GM23338 (cell line): ENCODE measurements around the gene NTMT1. TPM values are rescaled to one million over a fixed set of nuclear protein-coding genes. Genes with fewer than 3 reads are reported as not detected.

Source experiments
- ATAC-seq: fragments of 200-7000 bp; cut with Tn5 transposase; 3 replicates; pipeline ENCODE4 v1.9.1; 2020
- DNase-seq: peaks from one replicate; pipeline ENCODE4 v3.0.0-alpha.2; 2015; ENCODE audit warnings: low spot score
- H2AFZ ChIP-seq: fragments of 200-600 bp; sonication (generic); 2 replicates; pipeline ENCODE4 v1.8.0; 2016; ENCODE audit warnings: antibody characterized with exemption, mild to moderate bottlenecking, moderate library complexity
- H3F3A ChIP-seq: fragments of 200-600 bp; sonication (generic); replicated peaks from 2 replicates; pipeline ENCODE4 v1.8.0; 2017; ENCODE audit warnings: antibody characterized with exemption, mixed run types, low read depth
- H3K27ac ChIP-seq: fragments of 200-600 bp; sonication (generic); 2 replicates; pipeline ENCODE4 v1.6.1; 2016; ENCODE audit warnings: low read depth
- H3K27me3 ChIP-seq: fragments of 200-600 bp; sonication (generic); 2 replicates; pipeline ENCODE4 v1.8.0; 2016; ENCODE audit warnings: mild to moderate bottlenecking, mixed run types, moderate library complexity; ENCODE audit not compliant: insufficient read depth
- H3K36me3 ChIP-seq: fragments of 200-600 bp; sonication (generic); 2 replicates; pipeline ENCODE4 v1.8.0; 2016; ENCODE audit warnings: mild to moderate bottlenecking; ENCODE audit not compliant: insufficient read depth
- H3K4me1 ChIP-seq: fragments of 200-600 bp; sonication (generic); 2 replicates; pipeline ENCODE4 v1.8.0; 2016; ENCODE audit warnings: mild to moderate bottlenecking, moderate library complexity; ENCODE audit not compliant: insufficient read depth
- H3K4me2 ChIP-seq: fragments of 200-600 bp; sonication (generic); 2 replicates; pipeline ENCODE4 v1.7.1; 2017; ENCODE audit warnings: mixed run types
- H3K4me3 ChIP-seq: fragments of 200-600 bp; sonication (generic); 2 replicates; pipeline ENCODE4 v1.6.1; 2016; ENCODE audit warnings: mixed run types
- H3K79me2 ChIP-seq: fragments of 200-600 bp; sonication (generic); replicated peaks from 2 replicates; pipeline ENCODE4 v1.8.0; 2017; ENCODE audit warnings: mild to moderate bottlenecking; ENCODE audit not compliant: insufficient read depth
- H3K9me2 ChIP-seq: fragments of 200-600 bp; sonication (generic); 2 replicates; pipeline ENCODE4 v1.8.0; 2017; ENCODE audit not compliant: insufficient read depth
- H4K20me1 ChIP-seq: fragments of 200-600 bp; sonication (generic); replicated peaks from 2 replicates; pipeline ENCODE4 v1.8.0; 2017; ENCODE audit warnings: mild to moderate bottlenecking; ENCODE audit not compliant: insufficient read depth
- H3K27ac Mint-ChIP-seq: 2 replicates; pipeline ENCODE4 v1.8.0; 2020; ENCODE audit warnings: inconsistent platforms, mild to moderate bottlenecking, moderate library complexity, mixed read lengths
- H3K27me3 Mint-ChIP-seq: 3 replicates; pipeline ENCODE4 v1.8.0; 2022; ENCODE audit warnings: low read depth, mild to moderate bottlenecking, moderate library complexity, mixed read lengths, inconsistent platforms; ENCODE audit not compliant: insufficient read depth, poor library complexity
- H3K36me3 Mint-ChIP-seq: 3 replicates; pipeline ENCODE4 v1.8.0; 2021; ENCODE audit warnings: low read depth, mild to moderate bottlenecking, inconsistent platforms, moderate library complexity, mixed read lengths
- H3K4me1 Mint-ChIP-seq: 3 replicates; pipeline ENCODE4 v1.8.0; 2020; ENCODE audit warnings: mild to moderate bottlenecking, inconsistent platforms, mixed read lengths
- H3K4me3 Mint-ChIP-seq: 3 replicates; pipeline ENCODE4 v1.8.0; 2021; ENCODE audit warnings: moderate library complexity, mild to moderate bottlenecking, inconsistent platforms, mixed read lengths
- H3K9me3 Mint-ChIP-seq: 3 replicates; pipeline ENCODE4 v1.8.0; 2020; ENCODE audit warnings: moderate library complexity, mild to moderate bottlenecking, inconsistent platforms, mixed read lengths
- CREB1 ChIP-seq: fragments of 250-450 bp; sonication (Bioruptor Pico); IDR thresholded peaks from 2 replicates; pipeline ENCODE4 v1.5.0; 2020; ENCODE audit warnings: low read depth, mild to moderate bottlenecking, moderate library complexity
- EZH2 ChIP-seq: fragments of 200-600 bp; sonication (generic); IDR thresholded peaks from one replicate; pipeline ENCODE4 v1.8.0; 2017; ENCODE audit warnings: antibody characterized with exemption, mild to moderate bottlenecking, low read depth; ENCODE audit not compliant: unreplicated experiment
- EZH2phosphoT487 ChIP-seq: fragments of 200-600 bp; sonication (generic); IDR thresholded peaks from one replicate; pipeline ENCODE4 v1.8.1; 2018; ENCODE audit warnings: antibody characterized with exemption; ENCODE audit not compliant: unreplicated experiment
- JUNB ChIP-seq: IDR thresholded peaks from one replicate; pipeline ENCODE4 v1.6.1; 2016; ENCODE audit warnings: antibody characterized with exemption; ENCODE audit not compliant: unreplicated experiment
- NANOG ChIP-seq: IDR thresholded peaks from 2 replicates; pipeline ENCODE4 v1.6.1; 2016; ENCODE audit warnings: antibody characterized with exemption, borderline replicate concordance
- POLR2AphosphoS5 ChIP-seq: IDR thresholded peaks from 2 replicates; pipeline ENCODE4 v1.6.1; 2016; ENCODE audit warnings: antibody characterized with exemption, low read depth
- STAT1 ChIP-seq: IDR thresholded peaks from one replicate; pipeline ENCODE4 v1.6.1; 2016; ENCODE audit warnings: antibody characterized with exemption; ENCODE audit not compliant: unreplicated experiment
- ZNF114 ChIP-seq: fragments of 250-450 bp; sonication (Bioruptor Pico); IDR thresholded peaks from 2 replicates; pipeline ENCODE4 v1.5.0; 2020; ENCODE audit warnings: mild to moderate bottlenecking, moderate library complexity
- ZNF331 ChIP-seq: fragments of 250-450 bp; sonication (Bioruptor Pico); IDR thresholded peaks from 2 replicates; pipeline ENCODE4 v1.5.0; 2020; ENCODE audit warnings: low read depth, mild to moderate bottlenecking, moderate library complexity
- polyA plus RNA-seq: library from polyadenylated mRNA; unstranded; fragments of >200 nt; fragmentation: Nextera tagmentation; extraction: Ambion mirVana; gene quantifications from 2 replicates; pipeline ENCODE4 v1.2.1, GENCODE V29; 2016
- total RNA-seq: library from RNA; depleted of rRNA; stranded (reverse); fragments of >200 nt; shearing (Covaris generic); gene quantifications from 2 replicates; pipeline ENCODE4 v1.2.3, GENCODE V29; 2014
- TF ChIP-seq, protein P1 (sequence below): IDR thresholded peaks from one replicate; pipeline ENCODE4 v1.6.1; 2018; ENCODE audit warnings: antibody characterized with exemption; ENCODE audit not compliant: unreplicated experiment
- TF ChIP-seq, protein P2 (sequence below): fragments of 250-450 bp; sonication (Bioruptor Pico); IDR thresholded peaks from 2 replicates; pipeline ENCODE4 v1.5.0; 2020; ENCODE audit warnings: mild to moderate bottlenecking, moderate library complexity
- TF ChIP-seq, protein P3 (sequence below), 2 experiments: fragments of 200-600 bp in 1 of 2; sonication (generic) in 1 of 2; conservative IDR thresholded peaks; 2 replicates each; pipeline versions ENCODE4 v1.5.1 to v1.6.1; 2016 to 2017; ENCODE audit warnings: antibody characterized with exemption in 2 of 2, low read depth in 2 of 2, mild to moderate bottlenecking in 2 of 2, moderate library complexity in 1 of 2
- TF ChIP-seq, protein P4 (sequence below): IDR thresholded peaks from 2 replicates; pipeline ENCODE4 v1.6.1; 2016; ENCODE audit warnings: antibody characterized with exemption

The NTMT1 gene
- total and polyA plus RNA-seq, 2 experiments from 2014 or later = 59.4 to 108 TPM

DNA sequence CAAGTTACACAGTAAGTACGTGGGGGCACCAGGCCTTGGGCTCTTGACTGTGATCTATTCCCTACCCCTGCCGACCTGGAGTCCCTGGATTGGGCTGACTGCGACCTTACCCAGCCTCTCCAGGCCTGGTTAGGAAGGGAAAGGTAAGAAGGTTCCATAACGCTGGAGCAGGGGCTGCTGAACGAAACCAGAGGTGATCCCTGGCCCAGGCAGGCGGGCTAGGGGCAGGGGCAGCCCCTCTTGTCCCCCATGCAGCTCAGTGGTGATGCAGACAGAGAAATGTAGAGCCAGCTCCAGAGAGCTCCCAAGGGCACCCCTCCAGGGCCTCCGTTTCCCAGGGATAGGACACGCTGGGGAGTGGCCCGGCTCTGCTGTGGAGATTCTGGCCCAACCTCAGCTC, 53.6 kb downstream of the NTMT1 start:
- Histone ChIP-seq H3K79me2 (no peaks in the 10 kb centered on the region), H3K9me2 (no peaks in the 10 kb centered on the region), H4K20me1 (no peaks in the 10 kb centered on the region), H3K4me1 (no peaks in the 10 kb centered on the region; the same call in 1 of the 2 replicates), H3K4me3 (no peak overlapping the region), H3K36me3 (no peaks in the 10 kb centered on the region), H2AFZ (no peak overlapping the region), H3K27ac (no peak overlapping the region), H3K27me3 (no peaks in the 10 kb centered on the region), H3K4me2 (no peak overlapping the region), H3F3A (no peaks in the 10 kb centered on the region)
- DNase-seq = no peak
- no peak for TF ChIP-seq POLR2AphosphoS5
- TF ChIP-seq, protein P1, sequence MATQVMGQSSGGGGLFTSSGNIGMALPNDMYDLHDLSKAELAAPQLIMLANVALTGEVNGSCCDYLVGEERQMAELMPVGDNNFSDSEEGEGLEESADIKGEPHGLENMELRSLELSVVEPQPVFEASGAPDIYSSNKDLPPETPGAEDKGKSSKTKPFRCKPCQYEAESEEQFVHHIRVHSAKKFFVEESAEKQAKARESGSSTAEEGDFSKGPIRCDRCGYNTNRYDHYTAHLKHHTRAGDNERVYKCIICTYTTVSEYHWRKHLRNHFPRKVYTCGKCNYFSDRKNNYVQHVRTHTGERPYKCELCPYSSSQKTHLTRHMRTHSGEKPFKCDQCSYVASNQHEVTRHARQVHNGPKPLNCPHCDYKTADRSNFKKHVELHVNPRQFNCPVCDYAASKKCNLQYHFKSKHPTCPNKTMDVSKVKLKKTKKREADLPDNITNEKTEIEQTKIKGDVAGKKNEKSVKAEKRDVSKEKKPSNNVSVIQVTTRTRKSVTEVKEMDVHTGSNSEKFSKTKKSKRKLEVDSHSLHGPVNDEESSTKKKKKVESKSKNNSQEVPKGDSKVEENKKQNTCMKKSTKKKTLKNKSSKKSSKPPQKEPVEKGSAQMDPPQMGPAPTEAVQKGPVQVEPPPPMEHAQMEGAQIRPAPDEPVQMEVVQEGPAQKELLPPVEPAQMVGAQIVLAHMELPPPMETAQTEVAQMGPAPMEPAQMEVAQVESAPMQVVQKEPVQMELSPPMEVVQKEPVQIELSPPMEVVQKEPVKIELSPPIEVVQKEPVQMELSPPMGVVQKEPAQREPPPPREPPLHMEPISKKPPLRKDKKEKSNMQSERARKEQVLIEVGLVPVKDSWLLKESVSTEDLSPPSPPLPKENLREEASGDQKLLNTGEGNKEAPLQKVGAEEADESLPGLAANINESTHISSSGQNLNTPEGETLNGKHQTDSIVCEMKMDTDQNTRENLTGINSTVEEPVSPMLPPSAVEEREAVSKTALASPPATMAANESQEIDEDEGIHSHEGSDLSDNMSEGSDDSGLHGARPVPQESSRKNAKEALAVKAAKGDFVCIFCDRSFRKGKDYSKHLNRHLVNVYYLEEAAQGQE = no peak
- no peak for TF ChIP-seq STAT1
- TF ChIP-seq ZNF331 = no peak
- no peak for TF ChIP-seq EZH2
- no peak for TF ChIP-seq ZNF114 (CRISPR knock-in tag)
- TF ChIP-seq, protein P2, sequence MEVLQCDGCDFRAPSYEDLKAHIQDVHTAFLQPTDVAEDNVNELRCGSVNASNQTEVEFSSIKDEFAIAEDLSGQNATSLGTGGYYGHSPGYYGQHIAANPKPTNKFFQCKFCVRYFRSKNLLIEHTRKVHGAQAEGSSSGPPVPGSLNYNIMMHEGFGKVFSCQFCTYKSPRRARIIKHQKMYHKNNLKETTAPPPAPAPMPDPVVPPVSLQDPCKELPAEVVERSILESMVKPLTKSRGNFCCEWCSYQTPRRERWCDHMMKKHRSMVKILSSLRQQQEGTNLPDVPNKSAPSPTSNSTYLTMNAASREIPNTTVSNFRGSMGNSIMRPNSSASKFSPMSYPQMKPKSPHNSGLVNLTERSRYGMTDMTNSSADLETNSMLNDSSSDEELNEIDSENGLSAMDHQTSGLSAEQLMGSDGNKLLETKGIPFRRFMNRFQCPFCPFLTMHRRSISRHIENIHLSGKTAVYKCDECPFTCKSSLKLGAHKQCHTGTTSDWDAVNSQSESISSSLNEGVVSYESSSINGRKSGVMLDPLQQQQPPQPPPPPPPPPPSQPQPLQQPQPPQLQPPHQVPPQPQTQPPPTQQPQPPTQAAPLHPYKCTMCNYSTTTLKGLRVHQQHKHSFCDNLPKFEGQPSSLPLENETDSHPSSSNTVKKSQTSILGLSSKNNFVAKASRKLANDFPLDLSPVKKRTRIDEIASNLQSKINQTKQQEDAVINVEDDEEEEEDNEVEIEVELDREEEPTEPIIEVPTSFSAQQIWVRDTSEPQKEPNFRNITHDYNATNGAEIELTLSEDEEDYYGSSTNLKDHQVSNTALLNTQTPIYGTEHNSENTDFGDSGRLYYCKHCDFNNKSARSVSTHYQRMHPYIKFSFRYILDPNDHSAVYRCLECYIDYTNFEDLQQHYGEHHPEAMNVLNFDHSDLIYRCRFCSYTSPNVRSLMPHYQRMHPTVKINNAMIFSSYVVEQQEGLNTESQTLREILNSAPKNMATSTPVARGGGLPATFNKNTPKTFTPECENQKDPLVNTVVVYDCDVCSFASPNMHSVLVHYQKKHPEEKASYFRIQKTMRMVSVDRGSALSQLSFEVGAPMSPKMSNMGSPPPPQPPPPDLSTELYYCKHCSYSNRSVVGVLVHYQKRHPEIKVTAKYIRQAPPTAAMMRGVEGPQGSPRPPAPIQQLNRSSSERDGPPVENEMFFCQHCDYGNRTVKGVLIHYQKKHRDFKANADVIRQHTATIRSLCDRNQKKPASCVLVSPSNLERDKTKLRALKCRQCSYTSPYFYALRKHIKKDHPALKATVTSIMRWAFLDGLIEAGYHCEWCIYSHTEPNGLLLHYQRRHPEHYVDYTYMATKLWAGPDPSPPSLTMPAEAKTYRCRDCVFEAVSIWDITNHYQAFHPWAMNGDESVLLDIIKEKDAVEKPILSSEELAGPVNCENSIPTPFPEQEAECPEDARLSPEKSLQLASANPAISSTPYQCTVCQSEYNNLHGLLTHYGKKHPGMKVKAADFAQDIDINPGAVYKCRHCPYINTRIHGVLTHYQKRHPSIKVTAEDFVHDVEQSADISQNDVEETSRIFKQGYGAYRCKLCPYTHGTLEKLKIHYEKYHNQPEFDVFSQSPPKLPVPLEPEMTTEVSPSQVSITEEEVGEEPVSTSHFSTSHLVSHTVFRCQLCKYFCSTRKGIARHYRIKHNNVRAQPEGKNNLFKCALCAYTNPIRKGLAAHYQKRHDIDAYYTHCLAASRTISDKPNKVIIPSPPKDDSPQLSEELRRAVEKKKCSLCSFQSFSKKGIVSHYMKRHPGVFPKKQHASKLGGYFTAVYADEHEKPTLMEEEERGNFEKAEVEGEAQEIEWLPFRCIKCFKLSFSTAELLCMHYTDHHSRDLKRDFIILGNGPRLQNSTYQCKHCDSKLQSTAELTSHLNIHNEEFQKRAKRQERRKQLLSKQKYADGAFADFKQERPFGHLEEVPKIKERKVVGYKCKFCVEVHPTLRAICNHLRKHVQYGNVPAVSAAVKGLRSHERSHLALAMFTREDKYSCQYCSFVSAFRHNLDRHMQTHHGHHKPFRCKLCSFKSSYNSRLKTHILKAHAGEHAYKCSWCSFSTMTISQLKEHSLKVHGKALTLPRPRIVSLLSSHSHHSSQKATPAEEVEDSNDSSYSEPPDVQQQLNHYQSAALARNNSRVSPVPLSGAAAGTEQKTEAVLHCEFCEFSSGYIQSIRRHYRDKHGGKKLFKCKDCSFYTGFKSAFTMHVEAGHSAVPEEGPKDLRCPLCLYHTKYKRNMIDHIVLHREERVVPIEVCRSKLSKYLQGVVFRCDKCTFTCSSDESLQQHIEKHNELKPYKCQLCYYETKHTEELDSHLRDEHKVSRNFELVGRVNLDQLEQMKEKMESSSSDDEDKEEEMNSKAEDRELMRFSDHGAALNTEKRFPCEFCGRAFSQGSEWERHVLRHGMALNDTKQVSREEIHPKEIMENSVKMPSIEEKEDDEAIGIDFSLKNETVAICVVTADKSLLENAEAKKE (CRISPR knock-in tag) = no peak
- TF ChIP-seq, protein P3, sequence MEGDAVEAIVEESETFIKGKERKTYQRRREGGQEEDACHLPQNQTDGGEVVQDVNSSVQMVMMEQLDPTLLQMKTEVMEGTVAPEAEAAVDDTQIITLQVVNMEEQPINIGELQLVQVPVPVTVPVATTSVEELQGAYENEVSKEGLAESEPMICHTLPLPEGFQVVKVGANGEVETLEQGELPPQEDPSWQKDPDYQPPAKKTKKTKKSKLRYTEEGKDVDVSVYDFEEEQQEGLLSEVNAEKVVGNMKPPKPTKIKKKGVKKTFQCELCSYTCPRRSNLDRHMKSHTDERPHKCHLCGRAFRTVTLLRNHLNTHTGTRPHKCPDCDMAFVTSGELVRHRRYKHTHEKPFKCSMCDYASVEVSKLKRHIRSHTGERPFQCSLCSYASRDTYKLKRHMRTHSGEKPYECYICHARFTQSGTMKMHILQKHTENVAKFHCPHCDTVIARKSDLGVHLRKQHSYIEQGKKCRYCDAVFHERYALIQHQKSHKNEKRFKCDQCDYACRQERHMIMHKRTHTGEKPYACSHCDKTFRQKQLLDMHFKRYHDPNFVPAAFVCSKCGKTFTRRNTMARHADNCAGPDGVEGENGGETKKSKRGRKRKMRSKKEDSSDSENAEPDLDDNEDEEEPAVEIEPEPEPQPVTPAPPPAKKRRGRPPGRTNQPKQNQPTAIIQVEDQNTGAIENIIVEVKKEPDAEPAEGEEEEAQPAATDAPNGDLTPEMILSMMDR (conservative IDR thresholded peaks at IDR 0.05; ENCODE audit: low read depth in 2 of 2) = no peak
- TF ChIP-seq, protein P4, sequence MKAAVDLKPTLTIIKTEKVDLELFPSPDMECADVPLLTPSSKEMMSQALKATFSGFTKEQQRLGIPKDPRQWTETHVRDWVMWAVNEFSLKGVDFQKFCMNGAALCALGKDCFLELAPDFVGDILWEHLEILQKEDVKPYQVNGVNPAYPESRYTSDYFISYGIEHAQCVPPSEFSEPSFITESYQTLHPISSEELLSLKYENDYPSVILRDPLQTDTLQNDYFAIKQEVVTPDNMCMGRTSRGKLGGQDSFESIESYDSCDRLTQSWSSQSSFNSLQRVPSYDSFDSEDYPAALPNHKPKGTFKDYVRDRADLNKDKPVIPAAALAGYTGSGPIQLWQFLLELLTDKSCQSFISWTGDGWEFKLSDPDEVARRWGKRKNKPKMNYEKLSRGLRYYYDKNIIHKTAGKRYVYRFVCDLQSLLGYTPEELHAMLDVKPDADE = no peak
- TF ChIP-seq CREB1 (CRISPR knock-in tag) = no peak
- TF ChIP-seq EZH2phosphoT487 = no peak
- no peak for TF ChIP-seq NANOG
- no peak for TF ChIP-seq JUNB
- H3K36me3 Mint-ChIP-seq = no peaks in the 10 kb centered on the region
- H3K27ac Mint-ChIP-seq = no peak overlapping the region
- H3K9me3 Mint-ChIP-seq = no peaks in the 10 kb centered on the region; the same call in 2 of the 3 replicates
- no peak for ATAC-seq
- peaks cover 8% of the 10 kb centered on the region for H3K4me1 Mint-ChIP-seq
- peaks cover 7% of the 10 kb centered on the region for H3K27me3 Mint-ChIP-seq
- H3K4me3 Mint-ChIP-seq = no peak overlapping the region
